ENCODE measurements around the gene PLLP.

The PLLP gene

GRCh38 chr16:57252148-57252721, 32.2 kb downstream of the PLLP start:
- no peak for DNase-seq

- no peak for DNase-seq
Measured at GRCh38 chr16:57251352-57251751, 33.1 kb downstream of the PLLP start.

- DNase-seq: no peak
Measured at GRCh38 chr16:57245472-57246113, 38.9 kb downstream of the PLLP start.

GRCh38 chr16:57244767-57245471, 39.6 kb downstream of the PLLP start, which contains the start of gene ARL2BP:
Gene ARL2BP (plus strand): TSS chr16:57245259. CDS start chr16:57245368, 109 bp downstream.
- DNase-seq: peak; percentile 99

- no peak for DNase-seq
Measured at GRCh38 chr16:57244463-57244766, 40.1 kb downstream of the PLLP start.

GRCh38 chr16:57242650-57243049, 41.8 kb downstream of the PLLP start:
- no peak for DNase-seq

GRCh38 chr16:57240851-57241250, 43.6 kb downstream of the PLLP start:
- DNase-seq: no peak

- DNase-seq: no peak
Measured at GRCh38 chr16:57239107-57239506, 45.4 kb downstream of the PLLP start.

- no peak for DNase-seq
Measured at GRCh38 chr16:57238682-57239081, 45.8 kb downstream of the PLLP start.

- no peak for DNase-seq
Measured at GRCh38 chr16:57236022-57236350, 48.5 kb downstream of the PLLP start.

- no peak for DNase-seq
Measured at GRCh38 chr16:57235128-57236021, 49.1 kb downstream of the PLLP start.

GRCh38 chr16:57234707-57235092, 49.8 kb downstream of the PLLP start:
- DNase-seq: no peak

GRCh38 chr16:57233944-57234706, 50.3 kb downstream of the PLLP start:
- no peak for DNase-seq

- no peak for DNase-seq
Measured at GRCh38 chr16:57231821-57232350, 52.6 kb downstream of the PLLP start.

GRCh38 chr16:57229079-57229478, 55.4 kb downstream of the PLLP start:
- no peak for DNase-seq

- DNase-seq: no peak
Measured at GRCh38 chr16:57226701-57227621, 57.5 kb downstream of the PLLP start.

GRCh38 chr16:57225978-57226377, 58.5 kb downstream of the PLLP start:
- DNase-seq: no peak

GRCh38 chr16:57224651-57225335, 59.7 kb downstream of the PLLP start:
- DNase-seq: no peak

GRCh38 chr16:57223057-57223456, 61.4 kb downstream of the PLLP start:
- DNase-seq: no peak

- no peak for DNase-seq
Measured at GRCh38 chr16:57216968-57217367, 67.5 kb downstream of the PLLP start.

GRCh38 chr16:57213462-57213861, 71.0 kb downstream of the PLLP start:
- DNase-seq: no peak
